Lower lobe of right lung (tissue), 2 donors: ENCODE data around the gene TAOK1. TPM values are rescaled to one million over a fixed set of nuclear protein-coding genes. Genes with fewer than 3 reads are reported as not detected.
"Not testable (repeated sequence)": the region's sequence is repeated elsewhere in the genome, so short reads cannot be mapped to it uniquely, and the experiment has no call there.

Experiments
- ATAC-seq, 2 donors: fragments of 200-7000 bp; cut with Tn5 transposase; one replicate each; pipeline ENCODE4 v1.9.1; 2020 to 2022; ENCODE audit warnings: mild to moderate bottlenecking in 2 of 2, moderate library complexity in 2 of 2
- DNase-seq: peaks from one replicate; pipeline ENCODE4 v3.0.0-alpha.2; 2020
- H3K27ac ChIP-seq: fragments of 200-600 bp; one replicate; pipeline ENCODE4 v1.8.0; 2022
- H3K27me3 ChIP-seq: fragments of 200-600 bp; one replicate; pipeline ENCODE4 v1.8.0; 2022; ENCODE audit warnings: low read depth
- H3K36me3 ChIP-seq: fragments of 200-600 bp; one replicate; pipeline ENCODE4 v1.8.0; 2022; ENCODE audit warnings: mild to moderate bottlenecking
- H3K4me1 ChIP-seq: fragments of 200-600 bp; one replicate; pipeline ENCODE4 v1.8.0; 2022
- H3K4me3 ChIP-seq: fragments of 200-600 bp; one replicate; pipeline ENCODE4 v1.8.0; 2022; ENCODE audit warnings: mild to moderate bottlenecking
- H3K9me3 ChIP-seq: fragments of 200-600 bp; one replicate; pipeline ENCODE4 v1.8.0; 2022
- intact Hi-C: fragments of 100-400 bp; cut with DNase I; formaldehyde crosslinking; loops from one replicate; pipeline ENCODE4 v1.11.0; 2022
- long read RNA-seq: library from polyadenylated mRNA; unstranded; transcript quantifications from one replicate; pipeline ENCODE4 v2.0.0, GENCODE V29; 2021
- total RNA-seq: library from RNA; stranded (reverse); fragmentation: NEBNext Ultra II Directional; extraction: Animal tissue kit (Norgen Biotek cat#: 25700); gene quantifications from one replicate; pipeline ENCODE4 v1.2.1, GENCODE V29; 2021
- TF ChIP-seq, protein P1 (sequence below): fragments of 200-600 bp; IDR thresholded peaks from one replicate; pipeline ENCODE4 v1.8.0; 2022; ENCODE audit warnings: antibody characterized with exemption, mild to moderate bottlenecking
- donor health status: DM: no; HTN: yes; CAD: no; lungs with severe emphysema.

TAOK1 gene
- total RNA-seq, result 70.6 TPM
- long read RNA-seq, partial matches to known transcripts, result 3 of 9 reads
- long read RNA-seq, other reads (novel, unspliced or antisense), result 6 of 9 reads

DNA sequence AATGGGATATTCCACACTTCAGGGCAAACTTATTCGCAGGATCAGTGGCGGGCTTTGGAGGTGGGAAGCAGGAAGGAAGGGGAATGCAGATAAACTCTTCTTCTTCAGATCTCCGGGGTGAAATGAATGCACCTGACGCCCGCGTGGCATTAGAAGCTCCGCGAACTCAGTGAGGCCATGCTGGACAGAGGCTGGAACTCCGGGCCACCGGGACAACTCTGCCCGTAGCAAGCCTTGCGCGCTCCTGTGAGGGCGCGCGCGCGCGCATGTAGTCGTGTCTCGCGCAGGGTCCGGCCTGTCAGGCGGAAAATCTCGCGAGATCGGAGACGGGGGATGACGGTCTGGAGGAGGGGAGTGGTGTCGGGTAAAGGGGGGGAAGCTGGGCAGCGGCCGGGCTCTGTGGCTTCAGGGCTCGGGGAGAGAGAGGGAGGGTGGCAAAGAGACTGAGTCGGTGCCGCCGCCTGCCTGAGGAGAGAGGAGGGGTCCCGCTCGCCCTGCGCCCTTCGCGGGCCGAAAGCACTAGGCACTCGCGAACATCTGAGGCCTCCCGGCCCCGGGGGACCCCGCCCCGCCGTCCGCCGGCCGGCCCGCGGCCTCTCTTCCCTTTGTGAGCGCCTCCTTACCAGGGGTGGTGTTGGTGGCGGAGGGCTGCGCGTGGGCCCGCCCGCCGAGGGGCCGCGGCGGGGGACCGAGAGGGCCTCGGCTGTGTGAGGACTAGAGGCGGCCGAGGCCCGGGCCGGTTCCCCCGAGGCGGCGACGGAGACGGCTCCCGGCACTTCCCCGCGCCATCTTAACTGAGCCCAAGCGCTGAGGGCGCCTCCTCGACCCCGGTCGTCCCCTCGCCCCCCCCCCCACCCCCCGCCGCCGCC lies at the start of gene TAOK1:
Gene TAOK1 (plus strand): TSS at position 382 of the 869 bp plus-strand sequence. CDS start 61,186 bp downstream, outside the sequence.
- DNase-seq, result peak; percentile 99
- TF ChIP-seq, protein P1, sequence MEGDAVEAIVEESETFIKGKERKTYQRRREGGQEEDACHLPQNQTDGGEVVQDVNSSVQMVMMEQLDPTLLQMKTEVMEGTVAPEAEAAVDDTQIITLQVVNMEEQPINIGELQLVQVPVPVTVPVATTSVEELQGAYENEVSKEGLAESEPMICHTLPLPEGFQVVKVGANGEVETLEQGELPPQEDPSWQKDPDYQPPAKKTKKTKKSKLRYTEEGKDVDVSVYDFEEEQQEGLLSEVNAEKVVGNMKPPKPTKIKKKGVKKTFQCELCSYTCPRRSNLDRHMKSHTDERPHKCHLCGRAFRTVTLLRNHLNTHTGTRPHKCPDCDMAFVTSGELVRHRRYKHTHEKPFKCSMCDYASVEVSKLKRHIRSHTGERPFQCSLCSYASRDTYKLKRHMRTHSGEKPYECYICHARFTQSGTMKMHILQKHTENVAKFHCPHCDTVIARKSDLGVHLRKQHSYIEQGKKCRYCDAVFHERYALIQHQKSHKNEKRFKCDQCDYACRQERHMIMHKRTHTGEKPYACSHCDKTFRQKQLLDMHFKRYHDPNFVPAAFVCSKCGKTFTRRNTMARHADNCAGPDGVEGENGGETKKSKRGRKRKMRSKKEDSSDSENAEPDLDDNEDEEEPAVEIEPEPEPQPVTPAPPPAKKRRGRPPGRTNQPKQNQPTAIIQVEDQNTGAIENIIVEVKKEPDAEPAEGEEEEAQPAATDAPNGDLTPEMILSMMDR, result no peak
- Histone ChIP-seq H3K36me3 (no peaks in the 10 kb centered on the region), H3K9me3 (no peaks in the 10 kb centered on the region), H3K27me3 (no peaks in the 10 kb centered on the region), H3K27ac (peak within 1 kb of the TSS; percentile 93), H3K4me1 (peaks cover 35% of the 10 kb centered on the region), H3K4me3 (peak within 1 kb of the TSS; percentile 89)
- ATAC-seq, result peak; percentile 99
- intact Hi-C loops, result no loop called here

DNA sequence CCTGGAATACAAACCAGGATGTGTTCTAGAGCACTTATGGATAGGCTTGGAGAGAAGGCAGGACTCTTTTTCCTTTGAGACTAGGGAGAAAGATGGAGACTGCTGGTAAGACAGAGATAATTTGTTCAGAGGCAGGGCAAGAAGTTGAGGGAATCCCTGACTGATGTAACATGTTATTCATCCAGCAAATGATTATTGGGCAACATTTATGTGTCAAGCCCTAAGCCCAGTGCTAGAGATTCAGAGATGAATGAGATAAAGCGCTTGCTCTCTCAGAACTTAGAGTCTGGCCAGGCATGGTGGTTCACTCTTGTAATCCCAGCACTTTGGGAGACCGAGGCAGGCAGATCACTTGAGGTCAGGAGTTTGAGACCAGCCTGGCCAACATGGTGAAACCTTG lies 48.4 kb upstream of the TAOK1 start:
- intact Hi-C loops, result no loop called here
- no peaks in the 10 kb centered on the region for H3K4me1 ChIP-seq
- no peak for DNase-seq

DNA sequence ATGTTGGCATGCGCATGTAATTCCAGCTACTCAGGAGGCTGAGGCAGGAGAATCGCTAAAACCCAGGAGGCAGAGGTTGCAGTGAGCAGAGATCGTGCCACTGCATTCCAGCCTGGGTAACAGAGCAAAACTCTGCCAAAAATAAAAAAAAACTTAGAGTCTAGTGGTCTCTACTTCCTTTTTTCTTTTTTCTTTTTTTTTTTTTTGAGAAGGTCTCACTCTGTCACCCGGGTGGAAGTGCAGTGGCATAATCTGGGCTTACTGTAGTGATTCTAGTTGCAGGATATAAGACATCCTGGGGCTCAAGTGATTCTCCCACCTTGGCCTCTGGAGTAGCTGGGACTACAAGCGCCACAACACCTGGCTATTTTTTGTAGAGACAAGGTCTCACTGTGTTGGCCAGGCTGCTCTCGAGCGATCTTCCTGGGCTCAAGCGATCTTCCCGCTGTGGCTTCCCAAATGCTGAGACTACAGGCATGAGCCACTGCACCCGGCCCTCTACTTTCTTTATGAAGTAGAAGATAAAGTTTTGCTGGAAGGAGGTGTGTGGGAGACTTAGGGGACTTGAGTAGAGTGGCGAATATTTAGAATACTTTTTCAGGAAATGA lies 47.9 kb upstream of the TAOK1 start:
- Histone ChIP-seq H3K36me3 (no peaks in the 10 kb centered on the region), H3K4me1 (no peaks in the 10 kb centered on the region), H3K27ac (no peak overlapping the region), H3K4me3 (no peak overlapping the region), H3K9me3 (no peaks in the 10 kb centered on the region), H3K27me3 (no peaks in the 10 kb centered on the region)
- no peak for ATAC-seq
- TF ChIP-seq, protein P1, result no peak
- intact Hi-C loops, result no loop called here
- no peak for DNase-seq

More for the DNA sequence above, 48.4 kb upstream of the TAOK1 start:
- no peak for ATAC-seq
- no peaks in the 10 kb centered on the region for H3K9me3 ChIP-seq
- TF ChIP-seq, protein P1, result no peak
- no peaks in the 10 kb centered on the region for H3K27me3 ChIP-seq
- H3K4me3 ChIP-seq, result no peak overlapping the region
- H3K36me3 ChIP-seq, result no peaks in the 10 kb centered on the region
- no peak overlapping the region for H3K27ac ChIP-seq

DNA sequence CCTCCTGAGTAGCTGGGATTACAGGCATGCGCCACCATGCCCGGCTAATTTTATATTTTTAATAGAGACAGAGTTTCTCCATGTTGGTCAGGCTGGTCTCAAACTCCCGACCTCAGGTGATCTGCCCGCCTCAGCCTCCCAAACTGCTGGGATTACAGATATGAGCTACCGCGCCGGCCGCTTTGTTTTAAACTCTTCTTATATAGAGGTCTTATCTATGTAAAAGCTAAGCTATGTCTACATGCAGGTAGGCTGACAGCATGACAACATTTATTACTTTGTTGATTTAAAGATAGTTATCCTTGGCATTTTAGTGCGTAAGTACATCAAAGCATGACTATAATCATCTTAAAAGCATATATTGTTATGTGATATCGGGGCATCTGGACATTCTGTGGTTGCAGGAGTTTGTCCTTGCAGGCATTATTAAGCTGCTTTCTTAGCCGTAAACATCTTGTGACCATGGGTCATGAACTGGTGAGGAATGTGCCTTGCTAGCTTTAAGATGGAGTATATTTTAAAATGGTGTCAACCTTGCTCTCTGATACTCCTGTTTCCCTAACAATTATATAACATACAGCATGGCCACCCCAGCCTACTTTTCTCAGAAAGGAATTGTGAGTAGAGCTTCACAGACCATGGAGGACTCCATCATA lies 45.8 kb upstream of the TAOK1 start:
- Histone ChIP-seq H3K4me1 (no peaks in the 10 kb centered on the region), H3K36me3 (no peaks in the 10 kb centered on the region), H3K9me3 (no peaks in the 10 kb centered on the region), H3K27me3 (no peaks in the 10 kb centered on the region), H3K27ac (no peak overlapping the region), H3K4me3 (no peak overlapping the region)
- intact Hi-C loops, result no loop called here
- TF ChIP-seq, protein P1, result no peak
- ATAC-seq (no peak), DNase-seq (no peak)

DNA sequence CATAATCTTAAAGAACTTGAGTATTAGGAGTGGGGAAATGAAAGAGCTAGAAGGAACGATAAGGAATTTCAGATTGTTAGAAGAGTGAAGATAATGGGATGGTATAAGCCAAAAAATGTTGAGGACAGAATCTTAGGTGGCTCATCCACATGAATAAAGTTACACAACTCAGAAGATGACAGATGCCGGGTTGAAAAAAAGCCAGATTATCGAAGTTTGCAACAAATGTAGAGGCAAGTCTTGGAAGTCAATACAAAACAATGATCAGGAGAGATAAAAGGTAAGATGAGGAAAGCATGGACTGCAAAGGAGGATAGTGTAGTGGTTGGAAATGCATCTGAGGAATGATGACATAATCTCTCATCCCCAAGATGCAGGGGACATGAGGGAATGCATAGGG lies 45.1 kb upstream of the TAOK1 start:
- ATAC-seq, result no peak
- no peaks in the 10 kb centered on the region for H3K27me3 ChIP-seq
- H3K9me3 ChIP-seq, result no peaks in the 10 kb centered on the region
- H3K27ac ChIP-seq, result no peak overlapping the region
- H3K36me3 ChIP-seq, result no peaks in the 10 kb centered on the region
- intact Hi-C loops, result no loop called here
- DNase-seq, result no peak
- H3K4me3 ChIP-seq, result no peak overlapping the region
- TF ChIP-seq, protein P1, result no peak
- no peaks in the 10 kb centered on the region for H3K4me1 ChIP-seq

DNA sequence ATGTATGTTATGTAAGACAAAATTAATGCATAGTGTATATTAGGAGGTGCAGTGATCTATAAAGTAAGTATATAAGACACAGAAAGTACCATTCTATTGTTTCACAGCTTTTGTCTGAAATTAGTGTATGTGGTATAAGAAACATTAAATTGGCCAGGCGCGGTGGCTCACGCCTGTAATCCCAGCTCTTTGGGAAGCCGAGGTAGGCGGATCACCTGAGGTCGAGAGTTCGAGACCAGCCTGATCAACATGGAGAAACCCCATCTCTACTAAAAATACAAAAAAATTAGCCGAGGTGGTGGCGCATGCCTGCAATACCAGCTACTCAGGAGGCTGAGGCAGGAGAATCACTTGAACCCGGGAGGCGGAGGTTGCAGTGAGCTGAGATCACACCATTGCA lies 44.7 kb upstream of the TAOK1 start:
- H3K27me3 ChIP-seq, H3K36me3 ChIP-seq, DNase-seq, H3K9me3 ChIP-seq, ATAC-seq, H3K4me3 ChIP-seq, H3K4me1 ChIP-seq, intact Hi-C loops, H3K27ac ChIP-seq: not testable (repeated sequence)
